D721Med (cell line): ENCODE results near the gene CAMK4.

Experiments used
- DNase-seq: peaks from one replicate; pipeline ENCODE4 v3.0.0; 2011; ENCODE audit warnings: low spot score; ENCODE audit not compliant: insufficient read length
- FAIRE-seq: peaks from 2 replicates; lab custom pipeline; 2011; peaks lifted over from hg19 to GRCh38; lab: Jason Lieb, UNC
- CTCF ChIP-seq: IDR thresholded peaks from 2 replicates; pipeline ENCODE4 v1.5.1; 2012; ENCODE audit warnings: mild to moderate bottlenecking, control low read depth; ENCODE audit not compliant: insufficient read depth; ENCODE audit errors: missing control alignments

The CAMK4 gene

GRCh38 chr5:111229221-111229835, 5.1 kb downstream of the CAMK4 start:
- no peak for DNase-seq
- FAIRE-seq: no peak
- TF ChIP-seq CTCF: no peak

- FAIRE-seq (no peak), DNase-seq (no peak)
- TF ChIP-seq CTCF: no peak
Measured at GRCh38 chr5:111229871-111230810, 6.0 kb downstream of the CAMK4 start.

GRCh38 chr5:111231119-111231518, 6.9 kb downstream of the CAMK4 start:
- TF ChIP-seq CTCF: no peak
- DNase-seq: no peak
- FAIRE-seq: peak; percentile 21

- no peak for TF ChIP-seq CTCF
- DNase-seq (no peak), FAIRE-seq (no peak)
Measured at GRCh38 chr5:111232311-111233051, 8.3 kb downstream of the CAMK4 start.

GRCh38 chr5:111233052-111233374, 8.8 kb downstream of the CAMK4 start:
- no peak for TF ChIP-seq CTCF
- FAIRE-seq (no peak), DNase-seq (no peak)

GRCh38 chr5:111234125-111234524, 9.9 kb downstream of the CAMK4 start:
- FAIRE-seq (no peak), DNase-seq (no peak)
- TF ChIP-seq CTCF: no peak
